Mucosa of descending colon (tissue), 3 donors: ENCODE data around the gene PDE3B. TPM values are rescaled to one million over a fixed set of nuclear protein-coding genes. Genes with fewer than 3 reads are reported as not detected.

Experiments used
- ATAC-seq: fragments of 200-7000 bp; cut with Tn5 transposase; one replicate; pipeline ENCODE4 v1.9.1; 2020; ENCODE audit warnings: mild to moderate bottlenecking, moderate library complexity
- DNase-seq, 3 donors: peaks; one replicate each; pipeline ENCODE4 v3.0.0-alpha.2; 2020
- H3K36me3 ChIP-seq: fragments of 200-600 bp; one replicate; pipeline ENCODE4 v1.8.0; 2021; ENCODE audit warnings: low read depth, mild to moderate bottlenecking
- H3K4me1 ChIP-seq: fragments of 200-600 bp; one replicate; pipeline ENCODE4 v1.8.0; 2021; ENCODE audit warnings: low read depth, mild to moderate bottlenecking
- H3K4me3 ChIP-seq: fragments of 200-600 bp; one replicate; pipeline ENCODE4 v1.8.0; 2021; ENCODE audit warnings: mild to moderate bottlenecking
- H3K9me3 ChIP-seq: fragments of 200-600 bp; one replicate; pipeline ENCODE4 v1.8.0; 2021; ENCODE audit warnings: mild to moderate bottlenecking
- CTCF ChIP-seq: fragments of 200-600 bp; IDR thresholded peaks from one replicate; pipeline ENCODE4 v1.8.0; 2022; ENCODE audit warnings: antibody characterized with exemption, mild to moderate bottlenecking
- intact Hi-C, 2 donors: fragments of 100-400 bp; cut with DNase I in 1 of 2; cut with micrococcal nuclease in 1 of 2; formaldehyde crosslinking; loops; one replicate each; pipeline versions ENCODE4 v1.11.0 to v1.11.1; 2022; cut with DNase I, micrococcal nuclease
- total RNA-seq, 3 donors: library from RNA; stranded (reverse); fragmentation: NEBNext Ultra II Directional in 2 of 3; extraction: Animal tissue kit (Norgen Biotek cat#: 25700) in 2 of 3; gene quantifications; one replicate each; pipeline versions ENCODE4 v1.2.1 to v1.2.4, GENCODE V29; 2021 to 2023
- donor health status: DM: no; HTN: no; CAD: no; lungs with moderate emphysema.
- donor health status: DM: no; HTN: no; CAD: no.
- donor health status: DM: no; HTN: yes; CAD: no.

PDE3B gene
- total RNA-seq, 3 donors from 2014 or later = 22.4 to 47.0 (median 25.9) TPM

- intact Hi-C loops = loop anchor here in 1 of 2 donors (5.0 kb wide), 1 partner anchor 365 kb away; no protein-coding TSS in a partner anchor
- Histone ChIP-seq H3K4me1 (no peaks in the 10 kb centered on the region), H3K36me3 (no peaks in the 10 kb centered on the region), H3K9me3 (no peaks in the 10 kb centered on the region), H3K4me3 (no peak overlapping the region)
- no peak for DNase-seq
- ATAC-seq = no peak
- no peak for TF ChIP-seq CTCF
Measured at GRCh38 chr11:14902650-14903350, 259.2 kb downstream of the PDE3B start.

- TF ChIP-seq CTCF = peak; percentile 69
- Histone ChIP-seq H3K9me3 (no peaks in the 10 kb centered on the region), H3K4me3 (no peak overlapping the region), H3K4me1 (no peaks in the 10 kb centered on the region), H3K36me3 (no peaks in the 10 kb centered on the region)
- DNase-seq = peak; percentile 82 to 88 (median 83)
- ATAC-seq = peak; percentile 62
- intact Hi-C loops = loop anchor here (5.0 kb wide), 2 partner anchors 178 to 367 kb away; no protein-coding TSS in a partner anchor
Measured at GRCh38 chr11:14904745-14905103, 261.1 kb downstream of the PDE3B start.

GRCh38 chr11:14905104-14906033 lies 261.8 kb downstream of the PDE3B start:
- ATAC-seq = peak; percentile 67
- Histone ChIP-seq H3K4me3 (no peak overlapping the region), H3K36me3 (no peaks in the 10 kb centered on the region), H3K9me3 (no peaks in the 10 kb centered on the region), H3K4me1 (no peaks in the 10 kb centered on the region)
- intact Hi-C loops = loop anchor here in 1 of 2 donors (5.0 kb wide), 1 partner anchor 177 kb away; no protein-coding TSS in a partner anchor
- TF ChIP-seq CTCF = peak; percentile 4
- peak; percentile 52 to 81 (median 57) for DNase-seq

GRCh38 chr11:14906578-14906977 lies 263.0 kb downstream of the PDE3B start:
- Histone ChIP-seq H3K36me3 (no peaks in the 10 kb centered on the region), H3K4me3 (no peak overlapping the region), H3K4me1 (no peaks in the 10 kb centered on the region), H3K9me3 (no peaks in the 10 kb centered on the region)
- no peak for TF ChIP-seq CTCF
- DNase-seq = no peak
- intact Hi-C loops = loop anchor here in 1 of 2 donors (5.0 kb wide), 1 partner anchor 176 kb away; no protein-coding TSS in a partner anchor
- no peak for ATAC-seq

GRCh38 chr11:14906993-14907392 lies 263.4 kb downstream of the PDE3B start:
- TF ChIP-seq CTCF = no peak
- no peak overlapping the region for H3K4me3 ChIP-seq
- H3K9me3 ChIP-seq = no peaks in the 10 kb centered on the region
- no peaks in the 10 kb centered on the region for H3K4me1 ChIP-seq
- H3K36me3 ChIP-seq = no peaks in the 10 kb centered on the region
- ATAC-seq = no peak
- no peak for DNase-seq
- intact Hi-C loops = loop anchor here in 1 of 2 donors (5.0 kb wide), 1 partner anchor 175 kb away; no protein-coding TSS in a partner anchor
